NCI-H2196 treated with DMSO at 0.1 percent for 48 hours (cell line): ENCODE results near the gene KHDC1.
"Not testable (repeated sequence)": the region's sequence is repeated elsewhere in the genome, so short reads cannot be mapped to it uniquely, and the experiment has no call there.

ENCODE experiments used
- DNase-seq: peaks from one replicate; lab custom pipeline; 2025; ENCODE audit not compliant: unreplicated experiment; lab: John Stamatoyannopoulos, UW

The KHDC1 gene

GRCh38 chr6:73252703-73253102, 10.3 kb downstream of the KHDC1 start:
- DNase-seq: no peak

- DNase-seq: no peak
These were observed 13.0 kb downstream of the KHDC1 start for GRCh38 chr6:73250016-73250415.

GRCh38 chr6:73248192-73248903, 14.6 kb downstream of the KHDC1 start:
- no peak for DNase-seq

GRCh38 chr6:73242001-73242400, 21.0 kb downstream of the KHDC1 start:
- DNase-seq: no peak

- DNase-seq: no peak
These were observed 22.3 kb downstream of the KHDC1 start for GRCh38 chr6:73240730-73241129.

- no peak for DNase-seq
These were observed 26.7 kb downstream of the KHDC1 start for GRCh38 chr6:73236144-73236750.

- DNase-seq: no peak
These were observed 28.3 kb downstream of the KHDC1 start for GRCh38 chr6:73234733-73235132.

GRCh38 chr6:73233971-73234370, 29.0 kb downstream of the KHDC1 start:
- not testable (repeated sequence) for DNase-seq

- DNase-seq: no peak
These were observed 29.9 kb downstream of the KHDC1 start for GRCh38 chr6:73233048-73233447.

GRCh38 chr6:73231986-73232391, 31.0 kb downstream of the KHDC1 start:
- DNase-seq: no peak

GRCh38 chr6:73227606-73228255, 35.3 kb downstream of the KHDC1 start:
- no peak for DNase-seq

- no peak for DNase-seq
These were observed 37.6 kb downstream of the KHDC1 start, which contains the start of gene KHDC1L for GRCh38 chr6:73225396-73225795. TSS of gene KHDC1L (minus strand) at chr6:73225496. CDS start at chr6:73225408, 88 bp downstream.

- no peak for DNase-seq
These were observed 46.1 kb downstream of the KHDC1 start for GRCh38 chr6:73216859-73217258.

- no peak for DNase-seq
These were observed 53.9 kb downstream of the KHDC1 start for GRCh38 chr6:73209117-73209516.

GRCh38 chr6:73207221-73207837, 55.7 kb downstream of the KHDC1 start:
- DNase-seq: no peak

GRCh38 chr6:73204252-73204651, 58.7 kb downstream of the KHDC1 start:
- no peak for DNase-seq

- no peak for DNase-seq
These were observed 59.9 kb downstream of the KHDC1 start for GRCh38 chr6:73203098-73203497.

GRCh38 chr6:73200735-73201134, 62.3 kb downstream of the KHDC1 start:
- DNase-seq: no peak

- no peak for DNase-seq
These were observed 62.7 kb downstream of the KHDC1 start for GRCh38 chr6:73200247-73200646.

- DNase-seq: no peak
These were observed 68.3 kb downstream of the KHDC1 start for GRCh38 chr6:73194744-73195143.

GRCh38 chr6:73193302-73193701, 69.7 kb downstream of the KHDC1 start:
- not testable (repeated sequence) for DNase-seq
